Ovary (tissue), 9 donors: ENCODE data around the gene TSPAN10. TPM values are rescaled to one million over a fixed set of nuclear protein-coding genes. Genes with fewer than 3 reads are reported as not detected.

Experiments
- DNase-seq, 5 donors: peaks; one replicate each; pipeline ENCODE4 v3.0.0-alpha.2; 2019 to 2020
- H3K27ac ChIP-seq, 2 donors: fragments of 200-600 bp; one replicate each; pipeline versions ENCODE4 v1.5.1 to v1.8.0; 2019 to 2022
- H3K27me3 ChIP-seq: fragments of 200-600 bp; one replicate; pipeline ENCODE4 v1.8.0; 2022
- H3K36me3 ChIP-seq: fragments of 200-600 bp; sonication (generic); one replicate; pipeline ENCODE4 v1.5.1; 2019
- H3K4me1 ChIP-seq: one replicate; pipeline ENCODE4 v1.8.1; 2013; ENCODE audit warnings: mild to moderate bottlenecking, moderate library complexity; ENCODE audit not compliant: insufficient read depth
- H3K4me3 ChIP-seq: fragments of 200-600 bp; sonication (generic); one replicate; pipeline ENCODE4 v1.5.1; 2017
- H3K9me3 ChIP-seq, 2 donors: fragments of 200-600 bp in 1 of 2; sonication (generic) in 1 of 2; one replicate each; pipeline versions ENCODE4 v1.5.1 to v1.8.1; 2013 to 2019; ENCODE audit warnings: mild to moderate bottlenecking in 1 of 2, moderate library complexity in 1 of 2
- EP300 ChIP-seq: sonication (generic); formaldehyde crosslinking; IDR thresholded peaks from one replicate; pipeline ENCODE4 v1.6.1; 2017; ENCODE audit warnings: antibody characterized with exemption
- POLR2A ChIP-seq: fragments of 450-650 bp; IDR thresholded peaks from one replicate; pipeline ENCODE4 v1.6.1; 2017; ENCODE audit warnings: antibody characterized with exemption, mild to moderate bottlenecking, moderate library complexity
- WGBS, 3 donors: extraction: QIAGEN DNeasy Blood & Tissue Kit in 1 of 3; methylation state at CpG; one replicate each; pipeline versions ENCODE4 v1.1.5 to v1.1.7; 2013 to 2017; 5-methylcytosine and 5-hydroxymethylcytosine counted together
- intact Hi-C, 4 donors: fragments of 100-400 bp; cut with DNase I; formaldehyde crosslinking; loops; one replicate each; pipeline versions ENCODE4 v1.11.0 to v1.15.1; 2022 to 2023
- polyA plus RNA-seq, 2 donors: library from polyadenylated mRNA; stranded (reverse); fragments of 200-250 nt in 1 of 2; fragments of 350-450 nt in 1 of 2; fragmentation: Illumina TruSeq in 1 of 2; extraction: RNeasy Lipid Tissue Mini Kit (QIAGEN cat#74804) in 1 of 2; gene quantifications; one replicate each; pipeline ENCODE4 v1.2.3, GENCODE V29; 2013 to 2014
- total RNA-seq, 7 donors: library from RNA; depleted of rRNA in 2 of 7; stranded (reverse); fragments of >200 nt in 2 of 7; fragmentation: NEBNext Ultra II Directional in 3 of 7; extraction: Animal tissue kit (Norgen Biotek cat#: 25700) in 3 of 7; gene quantifications; one replicate each; pipeline versions ENCODE4 v1.1.0 to v1.2.4, GENCODE V29; 2016 to 2023
- TF ChIP-seq, protein P1 (sequence below), 3 donors: fragments of 450-650 bp in 2 of 3; fragments of 200-600 bp in 1 of 3; IDR thresholded peaks; one replicate each; pipeline versions ENCODE4 v1.5.1 to v1.8.0; 2016 to 2022; ENCODE audit warnings: antibody characterized with exemption in 3 of 3, mild to moderate bottlenecking in 1 of 3
- donor health status: DM: no; HTN: no; CAD: no; lungs with moderate emphysema.
- donor health status: DM: no; HTN: no; CAD: no.
- donor health status: Bipolar disorder and iron deficiency.
- donor health status: DM: yes; HTN: yes; CAD: no.
- donor health status: DM: no; HTN: no; CAD: no.
- donor health status: DM: yes; HTN: yes; CAD: no.

Gene TSPAN10
- total and polyA plus RNA-seq, 9 donors = 0.68 to 3.3 (median 1.2) TPM

DNA sequence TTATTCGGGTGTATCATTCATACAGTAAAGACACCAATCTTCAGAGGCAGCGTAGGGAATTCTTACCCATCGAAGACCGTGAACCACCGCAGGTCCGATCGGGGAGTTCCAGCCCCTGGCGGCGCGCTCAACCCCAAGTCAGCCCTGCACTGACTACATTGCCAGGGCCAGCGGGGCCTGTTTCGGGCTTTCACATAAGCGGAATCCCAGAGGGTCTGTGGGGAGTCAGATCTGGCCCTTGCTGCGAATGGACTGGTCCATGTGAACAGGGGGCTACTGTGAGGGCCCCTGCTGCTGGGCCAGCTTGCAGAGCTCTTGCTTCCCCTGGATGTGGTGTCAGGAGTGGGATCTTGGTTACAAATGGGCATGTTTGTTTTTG is 11.7 kb downstream of the TSPAN10 start:
- Histone ChIP-seq H3K9me3 (peaks cover 0 to 10% of the 10 kb centered on the region in 2 donors), H3K36me3 (no peaks in the 10 kb centered on the region), H3K27ac (no peak overlapping the region), H3K4me1 (no peaks in the 10 kb centered on the region), H3K27me3 (peaks cover 14% of the 10 kb centered on the region), H3K4me3 (no peak overlapping the region)
- intact Hi-C loops = no loop called here
- DNase-seq = no peak
- TF ChIP-seq POLR2A (no peak), EP300 (no peak)
- TF ChIP-seq, protein P1, sequence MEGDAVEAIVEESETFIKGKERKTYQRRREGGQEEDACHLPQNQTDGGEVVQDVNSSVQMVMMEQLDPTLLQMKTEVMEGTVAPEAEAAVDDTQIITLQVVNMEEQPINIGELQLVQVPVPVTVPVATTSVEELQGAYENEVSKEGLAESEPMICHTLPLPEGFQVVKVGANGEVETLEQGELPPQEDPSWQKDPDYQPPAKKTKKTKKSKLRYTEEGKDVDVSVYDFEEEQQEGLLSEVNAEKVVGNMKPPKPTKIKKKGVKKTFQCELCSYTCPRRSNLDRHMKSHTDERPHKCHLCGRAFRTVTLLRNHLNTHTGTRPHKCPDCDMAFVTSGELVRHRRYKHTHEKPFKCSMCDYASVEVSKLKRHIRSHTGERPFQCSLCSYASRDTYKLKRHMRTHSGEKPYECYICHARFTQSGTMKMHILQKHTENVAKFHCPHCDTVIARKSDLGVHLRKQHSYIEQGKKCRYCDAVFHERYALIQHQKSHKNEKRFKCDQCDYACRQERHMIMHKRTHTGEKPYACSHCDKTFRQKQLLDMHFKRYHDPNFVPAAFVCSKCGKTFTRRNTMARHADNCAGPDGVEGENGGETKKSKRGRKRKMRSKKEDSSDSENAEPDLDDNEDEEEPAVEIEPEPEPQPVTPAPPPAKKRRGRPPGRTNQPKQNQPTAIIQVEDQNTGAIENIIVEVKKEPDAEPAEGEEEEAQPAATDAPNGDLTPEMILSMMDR (IDR thresholded peaks at IDR 0.05) = no peak
- 48 to 69% (median 51%) methylated on average over 14 of the region's 14 CpGs for WGBS, 3 donors

DNA sequence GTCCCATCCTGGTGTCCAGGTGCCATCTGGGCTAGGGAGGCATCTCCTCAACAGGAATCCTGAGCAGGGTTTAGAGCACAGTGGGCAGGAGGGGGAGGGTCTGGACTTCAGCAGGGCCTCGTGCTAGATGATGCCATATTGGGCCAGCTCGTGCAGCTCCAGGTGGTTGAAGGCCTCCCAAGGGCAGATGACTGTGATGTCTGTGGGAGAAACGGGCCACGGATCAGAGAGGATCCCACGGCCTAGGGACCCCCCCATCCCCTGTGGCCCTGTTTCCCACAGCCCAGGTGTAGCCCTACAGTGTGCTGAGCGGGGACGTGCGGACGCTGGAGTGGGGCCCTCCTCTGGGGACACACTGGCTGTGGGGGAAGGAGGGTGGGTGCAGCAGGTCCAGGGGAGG is 14.0 kb downstream of the TSPAN10 start:
- DNase-seq = no peak
- 40 to 49% (median 46%) methylated on average over 9 of the region's 9 CpGs for WGBS, 3 donors
- Histone ChIP-seq H3K36me3 (no peaks in the 10 kb centered on the region), H3K9me3 (peaks cover 0 to 10% of the 10 kb centered on the region in 2 donors), H3K27ac (no peak overlapping the region), H3K4me3 (no peak overlapping the region), H3K4me1 (no peaks in the 10 kb centered on the region), H3K27me3 (peaks cover 14% of the 10 kb centered on the region)
- TF ChIP-seq, protein P1 (IDR thresholded peaks at IDR 0.05) = no peak
- TF ChIP-seq POLR2A (no peak), EP300 (no peak)
- intact Hi-C loops = no loop called here

DNA sequence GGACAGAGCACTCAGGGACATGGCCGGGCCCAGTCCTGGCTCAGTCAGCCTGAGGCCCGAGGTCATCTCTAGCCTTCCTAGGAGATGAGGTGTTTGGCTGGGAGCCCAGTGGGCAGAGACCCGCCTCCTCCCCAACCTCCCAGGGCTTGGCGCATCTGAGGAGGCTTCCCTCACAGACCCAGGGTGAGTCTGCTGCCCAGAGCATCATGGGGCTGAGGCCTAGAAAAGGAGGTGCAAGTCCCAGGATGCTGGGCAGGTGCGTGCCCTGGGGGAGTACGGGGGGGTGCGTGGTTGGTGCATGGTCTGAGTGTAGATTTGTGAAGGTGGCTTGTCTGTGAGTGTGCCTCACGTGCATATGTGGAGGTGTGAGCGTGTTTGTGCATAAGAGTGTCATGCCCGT is 14.7 kb downstream of the TSPAN10 start:
- no peaks in the 10 kb centered on the region for H3K36me3 ChIP-seq
- no peak for TF ChIP-seq EP300
- no peak for TF ChIP-seq POLR2A
- TF ChIP-seq, protein P1 (IDR thresholded peaks at IDR 0.05) = no peak
- H3K9me3 ChIP-seq = peaks cover 0 to 10% of the 10 kb centered on the region in 2 donors
- intact Hi-C loops = no loop called here
- WGBS, 3 donors = 58 to 63% (median 60%) methylated on average over 10 of the region's 10 CpGs
- H3K4me3 ChIP-seq = no peak overlapping the region
- H3K27ac ChIP-seq = no peak overlapping the region
- H3K4me1 ChIP-seq = no peaks in the 10 kb centered on the region
- DNase-seq = no peak
- H3K27me3 ChIP-seq = peaks cover 14% of the 10 kb centered on the region

DNA sequence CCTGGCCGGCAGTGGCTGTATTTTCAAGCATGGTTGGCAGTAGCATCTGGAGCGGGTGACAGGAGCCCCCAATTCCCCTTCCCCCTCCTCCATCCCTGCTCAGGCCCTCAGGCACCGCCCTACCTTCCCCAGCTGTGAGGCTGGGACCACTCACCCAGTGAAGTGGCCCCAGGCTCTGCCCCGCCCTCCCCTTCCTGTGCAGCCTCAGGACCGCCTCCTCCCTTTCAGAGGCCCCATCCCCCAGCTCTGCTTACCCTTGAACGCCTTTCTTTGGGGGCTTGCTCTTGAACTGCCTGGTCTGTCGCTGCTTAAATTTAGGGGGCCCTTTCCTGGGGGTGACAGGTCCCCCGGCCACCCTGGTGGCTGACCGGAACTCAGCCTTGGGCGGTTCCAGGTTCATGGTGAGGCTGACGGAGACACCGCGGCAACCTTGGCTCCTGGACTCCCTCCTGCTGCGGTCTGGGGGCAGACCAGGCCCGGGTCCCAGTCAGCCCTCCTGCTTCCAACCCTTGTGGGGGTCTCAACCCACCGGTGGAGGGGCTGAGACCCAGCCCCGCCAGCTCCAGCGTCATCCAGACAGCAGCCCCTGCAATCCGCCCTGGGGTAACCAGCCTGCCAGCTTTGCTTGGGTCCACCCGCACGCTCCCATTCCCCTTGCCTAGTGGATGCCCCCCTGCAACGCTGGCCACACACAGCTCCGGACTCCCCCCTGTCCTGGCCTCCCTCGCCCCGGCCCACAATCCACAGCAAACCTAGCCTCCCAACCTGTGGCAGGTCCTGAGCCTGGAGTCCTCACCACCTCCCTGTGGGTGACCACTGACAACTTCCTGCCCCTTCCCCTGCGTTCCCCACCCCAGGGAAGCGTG is 16.1 kb downstream of the TSPAN10 start:
- intact Hi-C loops = no loop called here
- Histone ChIP-seq H3K27ac (no peak overlapping the region), H3K9me3 (peaks cover 0 to 10% of the 10 kb centered on the region in 2 donors), H3K4me1 (no peaks in the 10 kb centered on the region), H3K27me3 (peaks cover 14% of the 10 kb centered on the region), H3K36me3 (no peaks in the 10 kb centered on the region), H3K4me3 (no peak overlapping the region)
- DNase-seq = no peak
- no peak for TF ChIP-seq POLR2A
- TF ChIP-seq EP300 = no peak
- TF ChIP-seq, protein P1 (IDR thresholded peaks at IDR 0.05) = no peak
- 19 to 25% (median 24%) methylated on average over 22 to 27 of the region's 27 CpGs for WGBS, 3 donors
